ENCODE measurements around the gene GABARAPL2.

The GABARAPL2 gene

GRCh38 chr16:75603241-75603640 lies 37.1 kb downstream of the GABARAPL2 start:
- no peak for TF ChIP-seq CTCF (IDR thresholded peaks at IDR 0.05; ENCODE audit: unreplicated experiment in 3 of 3)
- no peaks in the 10 kb centered on the region for H3K27me3 Mint-ChIP-seq (ENCODE audit: low read depth)
- H3K4me1 Mint-ChIP-seq: no peaks in the 10 kb centered on the region
- peaks cover 77% of the 10 kb centered on the region for H3K36me3 Mint-ChIP-seq (ENCODE audit: low read depth)
- H3K9me3 Mint-ChIP-seq: no peaks in the 10 kb centered on the region
- H3K27ac Mint-ChIP-seq: no peak overlapping the region
- no peak overlapping the region for H3K4me3 Mint-ChIP-seq

GRCh38 chr16:75606507-75606906 lies 40.3 kb downstream of the GABARAPL2 start:
- Mint-ChIP-seq H3K36me3 (ENCODE audit: low read depth) (peaks cover 71% of the 10 kb centered on the region), H3K4me3 (no peak overlapping the region), H3K27me3 (ENCODE audit: low read depth) (no peaks in the 10 kb centered on the region), H3K4me1 (no peaks in the 10 kb centered on the region), H3K9me3 (no peaks in the 10 kb centered on the region), H3K27ac (no peak overlapping the region)
- no peak for TF ChIP-seq CTCF (IDR thresholded peaks at IDR 0.05; ENCODE audit: unreplicated experiment in 3 of 3)

GRCh38 chr16:75614066-75614897 lies 48.1 kb downstream of the GABARAPL2 start:
- H3K36me3 Mint-ChIP-seq (ENCODE audit: low read depth): peaks cover 68% of the 10 kb centered on the region
- H3K4me1 Mint-ChIP-seq: no peaks in the 10 kb centered on the region
- H3K9me3 Mint-ChIP-seq: no peaks in the 10 kb centered on the region
- TF ChIP-seq CTCF (IDR thresholded peaks at IDR 0.05; ENCODE audit: unreplicated experiment in 3 of 3): no peak
- H3K27me3 Mint-ChIP-seq (ENCODE audit: low read depth): no peaks in the 10 kb centered on the region
- no peak overlapping the region for H3K27ac Mint-ChIP-seq
- no peak overlapping the region for H3K4me3 Mint-ChIP-seq

- H3K4me3 Mint-ChIP-seq: no peak overlapping the region
- H3K36me3 Mint-ChIP-seq (ENCODE audit: low read depth): peaks cover 68% of the 10 kb centered on the region
- TF ChIP-seq CTCF (IDR thresholded peaks at IDR 0.05; ENCODE audit: unreplicated experiment in 3 of 3): no peak
- H3K27ac Mint-ChIP-seq: no peak overlapping the region
- no peaks in the 10 kb centered on the region for H3K9me3 Mint-ChIP-seq
- H3K4me1 Mint-ChIP-seq: peaks cover under 1% of the 10 kb centered on the region
- H3K27me3 Mint-ChIP-seq (ENCODE audit: low read depth): no peaks in the 10 kb centered on the region
Observed at GRCh38 chr16:75615619-75616018, 49.4 kb downstream of the GABARAPL2 start.

- Mint-ChIP-seq H3K27me3 (ENCODE audit: low read depth) (no peaks in the 10 kb centered on the region), H3K27ac (no peak overlapping the region), H3K4me1 (peaks cover 10% of the 10 kb centered on the region), H3K9me3 (no peaks in the 10 kb centered on the region), H3K36me3 (ENCODE audit: low read depth) (peaks cover 72% of the 10 kb centered on the region), H3K4me3 (no peak overlapping the region)
- TF ChIP-seq CTCF (IDR thresholded peaks at IDR 0.05; ENCODE audit: unreplicated experiment in 3 of 3): no peak
Observed at GRCh38 chr16:75616521-75617010, 50.4 kb downstream of the GABARAPL2 start.

- no peaks in the 10 kb centered on the region for H3K9me3 Mint-ChIP-seq
- no peak for TF ChIP-seq CTCF (IDR thresholded peaks at IDR 0.05; ENCODE audit: unreplicated experiment in 3 of 3)
- no peaks in the 10 kb centered on the region for H3K27me3 Mint-ChIP-seq (ENCODE audit: low read depth)
Observed at GRCh38 chr16:75617121-75617520, 50.9 kb downstream of the GABARAPL2 start.

More at GRCh38 chr16:75617121-75617520, 50.9 kb downstream of the GABARAPL2 start:
- peaks cover 70% of the 10 kb centered on the region for H3K36me3 Mint-ChIP-seq (ENCODE audit: low read depth)
- H3K4me1 Mint-ChIP-seq: peaks cover 13% of the 10 kb centered on the region
- H3K27ac Mint-ChIP-seq: no peak overlapping the region
- no peak overlapping the region for H3K4me3 Mint-ChIP-seq

Measured in nephron (organoid).